GM12801 (cell line): ENCODE results near the gene RAI1.

Experiments
- CTCF ChIP-seq: IDR thresholded peaks from one replicate; pipeline ENCODE4 v1.5.1; 2011; ENCODE audit warnings: control low read depth; ENCODE audit not compliant: insufficient read length; ENCODE audit errors: extremely low read depth

RAI1 gene

DNA sequence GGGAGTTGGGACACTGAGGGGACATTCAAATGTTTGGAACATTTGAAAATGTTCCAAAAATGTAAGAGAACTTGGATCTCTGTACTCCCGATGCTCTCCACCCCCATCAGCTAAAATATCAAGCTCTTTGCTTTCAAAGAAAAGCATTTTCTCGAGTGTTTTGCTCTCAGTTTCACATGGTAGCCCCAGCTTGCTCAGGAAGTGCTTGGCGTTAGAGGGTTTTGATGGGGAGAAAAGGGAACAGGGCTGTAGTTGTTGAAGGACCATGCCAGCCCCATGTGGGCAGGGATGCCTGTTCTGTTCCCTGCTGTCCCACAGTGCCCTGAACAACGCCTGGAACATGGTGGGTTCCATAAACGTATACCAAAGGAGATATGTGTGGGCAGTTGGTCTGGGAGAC lies 37.0 kb downstream of the RAI1 start:
- no peak for TF ChIP-seq CTCF

DNA sequence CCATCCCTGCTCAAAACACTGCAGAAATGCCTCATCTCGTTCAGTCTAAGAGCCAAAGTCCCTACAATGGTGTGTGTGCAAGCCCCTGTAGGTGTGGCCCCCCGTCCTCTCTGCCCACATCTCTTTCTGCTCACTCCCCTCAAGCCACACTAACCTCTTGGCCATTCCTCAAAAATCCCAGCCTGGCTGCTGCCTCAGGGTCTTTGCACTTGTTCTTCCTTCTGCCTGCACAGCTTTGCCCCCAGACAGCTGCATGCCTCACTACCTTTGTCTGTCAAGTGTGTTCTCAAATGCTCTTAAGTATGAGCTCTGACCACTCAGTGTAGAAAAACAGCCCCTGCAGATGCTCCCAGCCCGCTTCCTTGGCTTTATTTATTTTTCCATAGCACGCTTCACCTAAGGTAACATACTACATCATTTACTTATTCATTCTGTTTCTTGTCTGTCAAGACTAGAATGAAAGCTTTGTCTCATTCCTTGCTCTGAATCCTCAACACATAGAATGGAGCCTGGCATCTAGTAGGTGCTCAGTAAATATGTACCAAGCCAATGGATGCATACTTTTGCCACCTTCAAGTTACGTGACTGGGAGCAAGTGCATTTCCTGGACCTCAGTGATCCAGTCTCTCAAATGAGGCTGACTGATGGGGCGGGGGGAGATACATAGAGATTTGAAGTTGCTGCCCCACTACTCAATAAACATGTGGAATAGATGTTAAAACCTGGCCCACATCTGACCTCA lies 38.1 kb downstream of the RAI1 start:
- TF ChIP-seq CTCF, result no peak

DNA sequence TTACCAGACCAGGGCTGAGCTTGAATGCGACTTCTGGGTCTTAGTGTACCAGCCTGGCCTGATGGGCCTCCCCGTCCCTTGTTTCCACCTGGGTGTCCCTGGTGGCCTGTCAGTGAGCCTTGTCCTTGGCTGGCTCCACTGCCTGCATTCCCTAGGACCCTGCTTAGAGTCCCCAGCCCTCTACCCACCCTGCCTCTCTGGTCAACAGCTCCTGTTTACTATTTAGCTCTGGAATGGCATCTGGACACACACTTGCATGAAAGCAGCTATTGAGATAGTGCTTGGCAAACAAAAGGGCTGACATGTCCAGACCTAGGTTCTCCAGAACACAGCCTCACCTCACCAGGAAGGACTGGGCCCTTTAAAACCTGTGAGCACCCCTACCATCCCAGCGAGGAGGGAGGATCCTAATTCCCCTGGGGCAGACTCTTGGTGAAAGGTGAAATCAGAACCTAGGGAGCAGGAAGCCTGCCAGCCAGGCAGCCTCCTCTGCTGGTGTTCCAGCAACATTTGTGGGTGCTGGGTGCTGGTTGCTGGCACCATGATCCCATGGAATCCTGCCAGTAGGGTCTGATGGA lies 38.8 kb downstream of the RAI1 start:
- no peak for TF ChIP-seq CTCF

- no peak for TF ChIP-seq CTCF
Observed at GRCh38 chr17:17721140-17721668, 39.9 kb downstream of the RAI1 start.

DNA sequence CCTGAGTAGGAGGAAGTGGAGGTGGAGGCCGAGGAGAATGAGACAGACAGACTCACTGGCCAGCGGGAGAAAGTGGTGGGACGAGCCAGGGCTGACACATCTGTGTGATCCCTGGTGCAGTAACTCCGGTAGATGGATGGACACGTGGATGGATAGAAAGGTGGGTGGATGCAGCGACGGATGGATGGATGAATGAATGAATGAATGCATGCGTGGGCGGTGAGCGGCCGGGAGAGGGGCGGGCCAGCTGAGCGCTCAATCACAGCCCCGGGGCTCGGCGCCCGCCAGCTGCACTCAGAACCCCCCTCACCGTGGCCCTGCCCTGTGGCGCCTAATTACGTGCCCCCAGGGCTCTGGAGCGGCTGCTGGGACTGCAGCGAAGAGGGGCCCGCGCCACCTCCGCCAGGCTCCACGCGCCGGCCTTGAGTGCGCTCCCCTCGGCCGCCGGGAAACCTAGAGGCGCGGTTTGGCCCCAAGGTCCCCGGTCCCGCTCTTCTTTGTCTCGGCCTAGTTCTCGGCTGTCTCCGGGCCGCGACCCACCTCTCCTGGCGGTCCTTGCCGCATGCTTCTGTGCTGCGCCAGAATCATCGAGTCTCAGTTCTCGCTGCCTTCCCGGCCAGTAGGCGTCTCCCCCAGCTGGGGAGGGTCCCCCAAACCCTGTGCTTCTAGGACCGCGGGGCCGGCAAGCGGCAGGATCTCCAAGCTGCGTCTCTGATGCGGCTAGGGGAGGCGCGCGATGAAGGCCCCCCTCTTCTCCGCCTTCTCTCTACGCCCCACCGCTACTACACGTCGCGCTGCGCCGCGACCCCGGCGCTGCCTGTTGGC lies 41.0 kb downstream of the RAI1 start:
- TF ChIP-seq CTCF, result no peak

- TF ChIP-seq CTCF, result no peak
Observed at GRCh38 chr17:17722906-17723353, 41.7 kb downstream of the RAI1 start.
